NCI-H1436 (cell line): ENCODE measurements around the gene MFSD6.

Experiments used
- DNase-seq: peaks from one replicate; lab custom pipeline; 2025; lab: John Stamatoyannopoulos, UW

The MFSD6 gene

DNA sequence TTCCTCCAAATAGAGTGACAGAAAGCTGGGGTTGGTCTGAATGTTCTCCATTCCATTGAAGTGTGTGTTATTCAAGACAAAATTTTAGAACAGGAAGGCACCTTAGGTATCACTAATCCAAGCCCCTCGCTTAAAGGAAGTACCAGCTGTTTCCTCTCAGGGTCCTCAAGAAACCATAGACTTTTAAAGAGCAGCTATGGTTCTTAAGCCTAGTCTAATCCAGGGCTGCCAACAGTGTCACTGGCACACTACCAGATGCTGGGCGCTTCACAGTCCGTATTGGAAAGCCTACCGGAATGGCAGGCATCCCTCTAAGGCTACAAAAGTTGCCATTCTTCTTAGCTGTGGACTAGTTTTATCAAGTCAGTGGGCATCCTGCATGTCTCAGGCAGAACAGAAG is 124.4 kb downstream of the MFSD6 start:
- no peak for DNase-seq

DNA sequence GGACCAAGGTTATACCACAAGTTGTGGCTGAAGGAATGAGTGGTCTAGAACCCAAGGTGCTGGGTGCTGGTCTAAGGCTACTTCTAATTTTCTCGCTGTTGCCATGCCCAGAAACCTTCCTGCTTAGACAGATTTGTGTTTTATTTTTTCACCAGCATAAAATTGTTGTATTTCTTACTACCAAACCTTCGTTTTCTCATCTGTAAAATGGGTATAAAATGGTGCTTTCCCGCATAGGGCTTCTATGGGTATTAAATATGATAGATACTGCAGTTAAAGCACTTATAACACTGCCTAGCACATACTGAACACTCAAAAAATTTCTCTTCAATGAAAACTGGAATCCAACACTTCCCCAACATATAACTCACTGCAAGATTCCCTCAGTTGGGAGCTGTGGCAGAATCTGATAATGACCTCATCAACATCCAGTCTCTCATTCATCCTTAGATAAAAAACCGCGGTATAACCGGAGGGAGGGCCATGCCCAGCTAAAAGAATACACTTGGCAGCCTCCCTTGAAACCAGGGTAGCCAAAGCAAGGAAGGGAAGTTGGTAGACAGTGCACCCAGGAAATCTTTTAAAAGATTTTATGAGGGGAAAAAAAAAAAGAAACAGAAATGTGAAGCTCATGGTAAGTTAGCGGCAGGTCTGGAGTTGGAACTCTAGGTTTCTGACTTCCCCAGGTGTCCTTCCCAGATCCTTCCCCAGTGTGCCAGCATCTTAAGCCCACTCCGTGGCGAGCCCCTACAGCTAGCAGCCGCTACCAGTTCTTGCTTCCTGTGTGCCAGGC is 125.2 kb downstream of the MFSD6 start:
- no peak for DNase-seq

DNA sequence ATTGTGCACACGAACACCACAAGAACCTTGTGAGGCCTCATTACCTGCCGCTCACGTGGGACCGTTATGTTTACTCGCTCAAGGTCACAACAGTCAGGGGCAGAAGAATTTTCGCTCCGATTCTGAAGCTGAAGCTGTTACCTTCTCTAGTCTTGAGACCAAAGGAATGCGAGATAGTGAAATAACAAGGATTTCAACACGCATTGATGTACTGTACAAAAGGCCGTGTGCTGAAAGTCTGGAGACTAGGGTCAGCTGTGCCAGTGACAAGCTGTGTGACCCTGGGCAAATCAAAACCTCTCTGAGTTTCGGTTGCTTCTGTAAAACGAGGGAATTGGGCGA is 125.8 kb downstream of the MFSD6 start:
- no peak for DNase-seq

DNA sequence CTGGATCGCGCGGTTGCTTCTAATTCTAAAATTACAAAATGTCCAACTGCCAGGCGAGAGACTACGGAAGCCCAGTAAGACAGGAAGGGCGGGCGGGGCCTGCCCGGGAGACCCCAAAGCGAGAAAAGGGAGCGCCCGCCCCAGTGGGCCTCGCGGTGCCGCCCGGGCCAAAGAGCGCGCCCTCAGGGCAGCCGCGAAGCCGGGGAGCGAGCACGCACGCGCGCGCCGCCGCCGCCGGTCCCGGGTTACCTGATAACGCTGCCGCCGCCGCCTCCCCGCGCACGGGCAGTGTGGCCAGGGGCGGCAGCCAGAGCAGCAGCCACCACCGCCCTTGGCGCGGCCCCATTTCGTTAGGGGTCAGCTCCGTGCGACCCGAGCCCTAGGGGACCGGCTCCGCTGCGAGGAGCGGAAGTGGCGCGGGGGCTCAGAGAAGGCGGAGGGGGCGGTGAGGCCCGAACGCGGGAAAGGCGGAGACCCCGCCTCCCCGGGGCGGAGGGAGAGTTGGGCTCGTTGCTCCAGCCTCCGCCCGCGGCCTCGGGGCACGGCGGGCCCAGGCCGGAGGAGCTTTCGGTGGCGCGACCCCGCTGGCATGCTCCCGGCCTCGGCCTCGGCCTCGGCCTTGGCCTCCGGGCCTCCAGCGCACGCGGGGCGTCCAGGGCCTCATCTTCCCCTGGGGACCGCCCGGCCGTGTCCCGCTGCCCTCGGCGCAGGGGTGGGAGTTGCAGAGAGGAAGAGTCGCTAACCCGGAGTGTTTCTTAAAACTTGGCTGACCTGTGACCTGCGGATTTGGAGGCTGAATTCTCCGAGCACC is 126.4 kb downstream of the MFSD6 start, which contains the start of gene NEMP2:
Gene NEMP2, minus strand, starts transcription at position 413 of the 811 bp plus-strand sequence. Its CDS starts 67 bp downstream, at position 346.
- peak; percentile 75 for DNase-seq

DNA sequence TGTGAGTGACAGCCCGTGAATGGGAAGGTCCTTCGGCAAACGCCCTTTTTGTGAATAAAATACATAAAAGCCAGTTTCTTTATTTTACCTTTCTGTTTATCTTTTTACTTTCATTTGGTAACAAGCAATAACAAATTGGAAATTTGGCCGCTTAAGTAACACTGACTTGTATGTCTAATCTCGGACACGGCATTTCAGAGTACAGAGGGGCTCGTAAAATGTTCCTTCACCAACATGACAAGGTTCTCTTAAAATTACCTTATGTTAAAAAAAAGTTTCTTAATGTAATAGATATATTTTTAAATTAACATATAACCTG is 126.9 kb downstream of the MFSD6 start:
- DNase-seq, result no peak

DNA sequence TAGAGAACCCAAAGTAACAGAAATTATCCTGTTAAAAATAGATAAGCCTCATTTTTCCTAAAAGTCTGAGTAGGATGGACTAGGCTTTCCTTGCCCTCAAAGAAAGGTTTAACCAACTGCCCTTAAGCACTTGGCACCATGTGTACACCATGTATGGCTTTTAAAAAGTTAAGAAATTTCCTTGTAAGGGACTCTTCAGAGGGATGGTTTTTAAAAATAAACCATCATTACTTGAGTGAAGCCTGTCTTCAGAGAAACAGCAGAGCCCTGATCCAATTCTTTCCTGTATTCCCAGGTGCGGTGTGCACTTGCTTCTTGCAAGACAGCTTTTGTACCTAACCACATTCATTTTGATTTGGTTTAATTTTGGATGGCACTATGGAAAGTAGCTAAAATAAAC is 127.4 kb downstream of the MFSD6 start:
- DNase-seq, result no peak

DNA sequence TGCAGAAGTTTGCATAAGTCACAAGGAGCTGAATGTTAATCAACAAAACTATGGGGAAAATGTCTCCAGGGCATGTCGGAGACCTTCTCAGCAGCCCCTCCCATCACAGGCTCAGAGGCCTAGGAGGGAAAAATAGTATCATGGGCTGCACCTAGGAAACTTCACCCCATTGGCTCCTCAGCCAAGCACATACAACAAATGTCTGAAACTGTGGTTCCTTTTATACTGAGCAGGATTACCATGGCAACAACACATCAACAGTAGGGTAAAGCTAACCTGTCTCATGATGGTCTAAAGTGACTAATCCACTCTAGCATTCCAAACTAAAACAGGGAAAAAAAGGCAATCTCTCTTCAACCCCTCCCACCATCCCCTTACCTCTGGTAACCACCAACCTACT is 129.6 kb downstream of the MFSD6 start:
- no peak for DNase-seq

DNA sequence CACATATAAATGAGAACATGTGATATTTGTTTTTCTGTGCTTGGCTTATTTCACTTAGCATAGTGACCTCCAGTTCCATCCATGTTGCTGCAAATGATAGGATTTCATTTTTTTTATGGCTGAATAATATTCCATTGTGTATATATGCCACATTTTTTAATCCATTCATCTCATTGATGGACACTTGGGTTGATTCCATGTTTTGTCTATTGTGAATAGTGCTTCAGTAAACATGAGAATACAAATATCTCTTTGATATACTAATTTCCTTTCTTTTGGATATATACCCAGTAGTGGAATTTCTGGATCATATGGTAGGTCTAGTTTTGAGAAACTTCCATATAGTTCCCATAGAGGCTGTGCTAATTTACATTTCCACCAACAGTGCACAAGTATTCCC is 130.0 kb downstream of the MFSD6 start:
- no peak for DNase-seq

DNA sequence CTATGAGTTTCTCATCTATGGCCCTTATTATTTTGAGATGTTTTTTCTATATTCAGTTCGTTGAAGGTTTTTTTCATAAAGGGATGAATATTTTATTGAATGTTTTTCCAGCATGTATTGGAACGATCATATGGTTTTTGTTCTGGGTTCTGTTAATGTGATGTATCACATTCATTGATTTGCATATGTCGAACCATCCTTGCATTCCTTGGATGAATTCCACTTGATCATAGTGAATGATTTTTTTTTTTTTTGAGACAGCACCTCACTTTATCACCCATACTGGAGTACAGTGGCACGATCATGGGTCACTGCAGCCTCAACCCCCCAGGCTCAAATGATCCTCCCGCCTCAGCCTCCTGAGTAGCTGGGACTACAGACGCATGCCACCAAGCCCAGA is 131.9 kb downstream of the MFSD6 start:
- DNase-seq, result no peak

DNA sequence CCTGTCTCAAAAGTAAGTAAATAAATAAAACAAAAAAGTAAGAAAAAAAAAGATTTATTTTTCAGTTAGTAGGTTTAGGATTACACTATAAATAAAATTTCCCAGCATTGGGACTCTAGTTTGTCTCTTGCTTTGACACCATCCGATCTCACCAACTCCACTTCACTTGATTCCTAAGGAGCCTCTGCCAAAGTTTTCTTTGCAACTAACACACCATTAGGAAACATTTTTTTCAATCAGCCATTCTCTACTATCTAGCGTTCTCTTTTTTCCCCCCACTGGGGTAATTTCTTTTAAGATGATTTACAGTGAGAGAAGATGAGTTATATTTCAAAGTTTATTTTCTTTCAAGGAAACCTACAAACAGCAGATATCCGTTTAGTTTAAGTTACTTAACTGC is 136.9 kb downstream of the MFSD6 start:
- no peak for DNase-seq

DNA sequence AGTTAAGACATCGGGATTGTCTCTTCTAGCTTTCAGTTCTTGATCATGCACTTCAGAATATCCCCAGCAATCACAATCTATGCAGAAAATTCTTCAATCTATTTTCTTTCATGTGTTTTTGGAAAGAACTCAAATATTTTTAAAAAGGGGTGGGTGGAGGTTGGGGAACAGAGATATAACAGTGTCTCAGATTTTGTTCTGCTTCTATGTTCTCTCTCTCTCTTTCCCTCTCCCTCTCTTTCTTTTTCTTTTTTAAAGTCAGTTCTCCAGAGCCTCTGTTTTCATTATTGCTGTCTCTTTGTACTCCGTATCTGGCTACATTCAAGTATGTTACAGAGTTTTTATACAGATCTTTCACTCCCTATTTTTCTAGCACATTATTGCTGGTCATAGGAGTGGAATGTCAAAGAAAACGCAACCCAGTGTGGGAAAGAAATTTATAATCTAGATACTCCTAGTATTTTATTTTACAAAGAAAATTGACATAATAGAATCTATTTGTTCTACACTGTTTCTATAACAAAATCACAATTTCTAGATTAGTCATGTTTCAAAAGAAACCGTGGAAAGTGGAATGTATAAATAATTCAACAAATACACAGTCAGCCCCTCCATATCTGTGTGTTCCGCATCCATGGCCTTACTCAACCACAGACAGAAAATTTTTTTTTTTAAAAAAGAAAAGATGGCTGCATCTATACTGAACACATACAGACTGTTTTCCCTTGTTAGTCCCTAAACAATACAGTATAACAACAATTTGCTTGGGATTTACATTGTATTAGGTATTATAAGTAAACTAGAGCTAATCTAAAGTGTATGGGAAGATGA is 137.6 kb downstream of the MFSD6 start:
- DNase-seq, result no peak

DNA sequence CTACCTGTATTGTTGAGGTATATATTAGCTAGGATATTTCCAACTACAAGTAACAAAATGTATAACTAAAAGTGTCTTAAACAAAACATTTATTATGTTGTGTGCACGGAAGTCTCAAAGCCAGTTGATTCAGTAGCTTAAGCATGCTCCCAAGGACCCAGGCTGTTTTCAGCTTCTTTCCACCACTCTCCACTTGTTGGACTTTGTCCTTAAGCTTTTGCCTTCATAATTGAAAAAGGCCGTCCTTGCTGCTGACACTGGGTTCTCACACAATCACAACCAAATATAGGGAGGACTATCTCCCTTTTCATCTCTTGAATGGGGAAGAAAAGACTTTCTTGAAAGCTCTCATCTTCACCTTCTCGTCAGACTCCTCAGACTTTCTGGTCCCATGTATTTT is 138.6 kb downstream of the MFSD6 start:
- DNase-seq, result no peak

DNA sequence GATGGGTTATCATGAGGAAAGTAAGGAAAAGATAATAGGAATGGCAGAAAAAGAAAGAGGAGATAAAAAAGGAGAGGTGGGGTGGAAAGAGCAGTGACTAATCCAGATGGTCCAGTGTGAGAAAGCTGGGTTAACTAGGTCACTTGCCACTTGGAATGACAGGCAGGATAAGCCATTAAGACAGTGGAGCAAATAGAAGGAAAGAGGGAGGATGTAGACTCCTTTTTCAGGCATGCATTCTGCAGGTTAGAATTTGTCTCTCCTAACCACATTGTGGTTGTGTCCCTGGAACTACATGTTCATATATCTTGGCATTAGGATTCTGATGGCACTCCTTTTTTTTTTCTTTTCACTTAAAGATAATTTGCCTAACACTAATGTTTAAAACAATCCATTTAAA is 139.7 kb downstream of the MFSD6 start:
- DNase-seq, result no peak

DNA sequence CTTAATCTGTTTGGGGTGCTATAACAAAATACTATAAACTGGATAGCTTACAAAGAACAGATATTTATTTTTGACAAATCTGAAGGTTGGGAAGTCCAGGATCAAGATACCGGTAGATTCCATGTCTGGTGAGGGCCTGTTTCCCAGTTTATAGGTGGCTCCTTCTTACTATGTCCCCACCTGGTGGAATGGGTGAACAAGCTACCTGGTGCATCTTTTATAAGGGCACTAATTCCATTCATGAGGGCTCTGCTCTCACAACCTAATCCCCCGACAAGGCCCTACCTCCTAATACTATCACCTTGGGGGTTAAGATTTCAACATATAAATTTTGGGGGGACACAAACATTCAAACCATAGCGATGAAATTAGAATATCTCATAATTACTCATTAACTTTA is 142.0 kb downstream of the MFSD6 start:
- no peak for DNase-seq
